Epidermal melanocyte (primary cell): ENCODE data around the gene EIPR1.
"Not testable (repeated sequence)": the region's sequence is repeated elsewhere in the genome, so short reads cannot be mapped to it uniquely, and the experiment has no call there.

Experiments
- DNase-seq: peaks from one replicate; pipeline ENCODE4 v3.0.0; 2011; ENCODE audit warnings: low spot score; ENCODE audit not compliant: insufficient read length

Gene EIPR1

GRCh38 chr2:3403587-3404334 is 26.1 kb upstream of the EIPR1 start:
- DNase-seq, result no peak

DNA sequence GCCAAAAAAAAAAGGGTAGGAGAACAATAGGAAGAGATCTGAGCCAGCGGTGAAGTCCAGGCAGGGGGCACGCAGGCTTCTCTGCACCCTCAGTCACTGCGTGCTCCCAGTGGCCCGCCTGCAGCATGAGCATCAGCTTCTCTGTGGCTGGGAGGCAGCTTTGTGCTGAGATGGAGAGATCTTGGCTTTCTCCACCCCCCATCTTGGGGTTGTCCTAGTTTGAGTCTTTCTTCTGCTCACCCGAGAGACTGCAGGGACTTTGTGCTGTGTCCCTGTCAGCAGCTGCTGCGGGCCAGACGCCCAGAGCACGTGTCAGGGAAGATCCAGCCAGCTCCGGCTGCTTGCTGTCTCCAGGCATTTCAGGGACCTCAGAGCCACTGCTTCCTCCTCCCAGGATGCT is 22.2 kb upstream of the EIPR1 start:
- no peak for DNase-seq

DNA sequence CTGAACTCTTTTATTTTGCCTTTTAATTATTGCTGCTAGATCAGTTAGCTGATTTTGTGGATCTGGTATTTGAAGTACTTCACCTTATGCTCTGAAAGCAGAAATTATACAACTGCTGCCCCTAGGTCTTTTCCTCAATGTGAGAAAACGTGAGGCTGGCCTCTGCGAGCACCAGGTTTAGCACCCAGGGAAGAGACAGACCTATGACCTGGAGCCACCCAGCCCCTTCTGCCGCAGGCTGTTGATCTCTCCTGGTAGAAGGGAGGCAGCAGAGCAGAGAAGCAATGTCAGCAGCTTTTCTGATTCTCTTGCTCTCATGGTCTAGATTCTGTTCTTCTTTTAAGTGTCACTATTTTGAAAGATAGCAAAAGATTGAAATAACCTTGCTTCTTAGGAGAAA is 21.8 kb upstream of the EIPR1 start:
- no peak for DNase-seq

- no peak for DNase-seq
Measured at GRCh38 chr2:3398857-3399256, 21.2 kb upstream of the EIPR1 start.

DNA sequence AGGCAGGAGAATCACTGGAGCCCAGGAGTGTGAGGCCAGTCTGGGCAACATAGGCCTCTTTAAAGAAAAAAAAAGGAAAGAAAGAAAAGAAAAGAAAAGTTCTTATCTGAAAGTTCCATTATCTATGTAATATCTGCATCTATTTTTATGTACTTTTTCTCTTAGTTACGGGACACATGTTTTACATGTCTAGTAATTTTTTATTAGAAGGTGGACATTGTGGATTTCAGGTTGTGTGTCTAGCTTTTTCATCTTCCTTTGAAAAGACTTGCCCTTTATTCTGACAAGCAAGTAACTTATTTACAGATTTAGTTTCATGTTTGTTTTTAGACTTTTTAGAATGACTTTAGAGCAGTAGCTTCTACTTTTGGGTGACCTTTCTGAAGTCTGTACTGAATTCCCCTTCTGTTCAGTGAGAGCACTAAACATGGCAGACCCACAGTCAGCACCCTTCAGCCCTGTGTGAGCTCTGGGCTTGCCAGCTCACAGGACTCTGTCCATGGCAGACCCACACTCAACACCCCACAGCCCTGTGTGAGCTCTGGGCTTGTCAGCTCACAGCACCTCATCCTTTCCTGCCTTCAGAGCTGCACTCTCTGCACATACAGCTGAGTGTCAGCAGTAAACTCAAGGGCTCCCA is 19.4 kb upstream of the EIPR1 start:
- DNase-seq, result no peak

GRCh38 chr2:3392216-3392615 is 14.6 kb upstream of the EIPR1 start:
- no peak for DNase-seq

- no peak for DNase-seq
Measured at GRCh38 chr2:3390041-3390440, 12.4 kb upstream of the EIPR1 start.

DNA sequence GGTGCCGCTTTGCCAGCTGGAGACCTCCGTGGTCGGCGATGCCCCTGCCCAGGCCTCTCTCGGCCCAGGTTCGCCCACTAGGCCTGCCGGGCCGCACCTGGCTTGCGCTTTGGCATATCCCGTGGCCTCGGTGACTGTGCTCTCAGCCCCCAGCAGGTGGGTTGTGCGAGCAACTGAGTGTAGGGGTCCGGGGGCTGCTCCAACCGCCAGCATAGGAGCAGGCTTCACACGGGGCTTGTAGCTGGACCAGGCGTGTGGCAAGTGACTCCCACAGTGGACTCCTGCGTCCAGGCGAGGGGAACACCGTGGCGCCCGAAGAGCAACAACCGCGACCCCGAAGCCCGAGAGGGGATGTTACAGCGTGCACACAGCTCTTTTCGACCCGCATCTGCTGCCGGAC is 11.6 kb upstream of the EIPR1 start:
- no peak for DNase-seq

- DNase-seq, result no peak
Measured at GRCh38 chr2:3388412-3388738, 10.8 kb upstream of the EIPR1 start.

DNA sequence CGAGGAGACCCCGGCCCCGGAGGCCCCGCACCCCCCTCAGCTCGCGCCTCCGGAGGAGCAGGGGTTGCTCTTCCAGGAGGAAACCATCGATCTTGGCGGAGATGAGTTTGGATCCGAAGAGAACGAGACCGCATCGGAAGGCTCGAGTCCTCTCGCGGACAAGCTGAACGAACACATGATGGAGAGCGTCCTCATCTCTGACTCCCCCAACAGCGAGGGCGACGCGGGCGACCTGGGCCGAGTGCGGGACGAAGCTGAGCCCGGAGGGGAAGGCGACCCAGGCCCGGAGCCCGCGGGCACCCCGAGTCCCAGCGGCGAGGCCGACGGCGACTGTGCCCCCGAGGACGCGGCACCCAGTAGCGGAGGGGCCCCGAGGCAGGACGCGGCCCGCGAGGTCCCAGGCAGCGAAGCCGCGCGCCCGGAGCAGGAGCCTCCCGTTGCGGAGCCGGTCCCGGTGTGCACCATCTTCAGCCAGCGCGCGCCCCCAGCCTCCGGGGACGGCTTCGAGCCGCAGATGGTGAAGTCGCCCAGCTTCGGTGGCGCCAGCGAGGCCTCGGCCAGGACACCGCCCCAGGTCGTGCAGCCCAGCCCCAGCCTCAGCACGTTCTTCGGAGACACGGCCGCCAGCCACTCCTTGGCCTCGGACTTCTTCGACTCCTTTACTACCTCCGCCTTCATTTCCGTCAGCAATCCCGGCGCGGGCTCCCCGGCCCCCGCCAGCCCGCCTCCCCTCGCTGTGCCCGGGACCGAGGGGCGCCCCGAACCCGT is 10.2 kb upstream of the EIPR1 start:
- DNase-seq, result no peak

GRCh38 chr2:3387011-3387410 is 9.4 kb upstream of the EIPR1 start:
- DNase-seq, result no peak

GRCh38 chr2:3386448-3386958 is 8.9 kb upstream of the EIPR1 start:
- DNase-seq, result no peak

GRCh38 chr2:3379647-3380534 is 2.3 kb upstream of the EIPR1 start, which contains the start of gene TRAPPC12:
TRAPPC12 (plus strand) TSS chr2:3379694; CDS start chr2:3387624, 7,930 bp downstream.
- peak; percentile 47 for DNase-seq

- DNase-seq, result no peak
Measured at GRCh38 chr2:3379339-3379646, 1.7 kb upstream of the EIPR1 start.

- no peak for DNase-seq
Measured at GRCh38 chr2:3377279-3377611, 373 bp downstream of the EIPR1 start.

GRCh38 chr2:3376821-3377220 is 797 bp downstream of the EIPR1 start:
- no peak for DNase-seq

- not testable (repeated sequence) for DNase-seq
Measured at GRCh38 chr2:3369340-3370181, 8.1 kb downstream of the EIPR1 start.

DNA sequence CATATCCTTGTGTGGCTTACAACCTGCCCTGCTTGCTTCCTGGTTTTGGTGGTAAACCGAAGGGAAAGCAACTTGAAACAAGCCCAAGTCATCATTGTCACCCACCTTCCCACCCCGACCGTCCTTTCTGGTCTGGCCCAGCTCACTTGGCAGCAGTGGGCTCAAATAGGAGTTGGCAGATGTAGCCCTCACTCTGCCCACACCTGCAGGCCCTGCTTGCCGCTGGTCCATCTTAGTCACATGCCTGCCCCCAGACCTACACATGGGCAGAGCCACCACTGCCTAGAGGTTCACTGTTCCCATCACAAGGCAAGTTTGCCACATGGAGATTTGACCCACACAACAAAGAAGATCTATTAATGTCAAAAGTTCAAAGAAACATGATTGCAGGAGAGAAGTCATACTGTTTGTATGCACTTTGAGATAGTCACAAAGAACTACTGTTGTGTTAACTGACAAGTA is 9.3 kb downstream of the EIPR1 start:
- DNase-seq, result no peak

GRCh38 chr2:3365219-3365618 is 12.4 kb downstream of the EIPR1 start:
- no peak for DNase-seq
